ENCODE data around the gene EPS8L2. TPM values are rescaled to one million over a fixed set of nuclear protein-coding genes. Genes with fewer than 3 reads are reported as not detected.

Gene EPS8L2
- total RNA-seq, 3 donors from 2014 or later: 176 to 335 (median 253) TPM

DNA sequence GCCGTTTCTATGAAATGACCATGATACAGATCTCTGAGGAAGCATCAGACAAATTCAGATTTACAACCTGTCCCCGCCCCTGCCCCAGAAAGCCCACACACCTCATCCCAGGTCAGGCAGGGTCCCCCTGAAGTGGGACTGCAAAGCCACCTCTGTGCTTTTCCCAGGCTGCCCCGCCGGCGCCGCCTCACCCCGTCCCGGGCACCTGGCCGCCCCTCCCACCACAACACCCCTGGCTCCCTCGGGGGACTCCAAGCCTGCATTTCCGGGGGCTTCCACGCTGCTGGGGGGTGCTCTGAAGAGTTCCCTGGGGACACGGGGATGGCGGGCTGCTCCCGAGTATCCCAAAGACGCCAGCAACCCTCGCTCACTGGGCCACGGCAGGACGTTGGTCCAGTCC is 45.8 kb upstream of the EPS8L2 start:
- intact Hi-C loops (cut with DNase I, micrococcal nuclease): loop anchor here (5.0 to 10.0 kb wide), 2 partner anchors 65 to 67 kb away; no protein-coding TSS in a partner anchor
- H3K4me3 ChIP-seq: no peak overlapping the region
- ATAC-seq: no peak
- TF ChIP-seq, protein P1, sequence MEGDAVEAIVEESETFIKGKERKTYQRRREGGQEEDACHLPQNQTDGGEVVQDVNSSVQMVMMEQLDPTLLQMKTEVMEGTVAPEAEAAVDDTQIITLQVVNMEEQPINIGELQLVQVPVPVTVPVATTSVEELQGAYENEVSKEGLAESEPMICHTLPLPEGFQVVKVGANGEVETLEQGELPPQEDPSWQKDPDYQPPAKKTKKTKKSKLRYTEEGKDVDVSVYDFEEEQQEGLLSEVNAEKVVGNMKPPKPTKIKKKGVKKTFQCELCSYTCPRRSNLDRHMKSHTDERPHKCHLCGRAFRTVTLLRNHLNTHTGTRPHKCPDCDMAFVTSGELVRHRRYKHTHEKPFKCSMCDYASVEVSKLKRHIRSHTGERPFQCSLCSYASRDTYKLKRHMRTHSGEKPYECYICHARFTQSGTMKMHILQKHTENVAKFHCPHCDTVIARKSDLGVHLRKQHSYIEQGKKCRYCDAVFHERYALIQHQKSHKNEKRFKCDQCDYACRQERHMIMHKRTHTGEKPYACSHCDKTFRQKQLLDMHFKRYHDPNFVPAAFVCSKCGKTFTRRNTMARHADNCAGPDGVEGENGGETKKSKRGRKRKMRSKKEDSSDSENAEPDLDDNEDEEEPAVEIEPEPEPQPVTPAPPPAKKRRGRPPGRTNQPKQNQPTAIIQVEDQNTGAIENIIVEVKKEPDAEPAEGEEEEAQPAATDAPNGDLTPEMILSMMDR (IDR thresholded peaks at IDR 0.05): no peak
- H3K36me3 ChIP-seq (ENCODE audit: low read depth): no peaks in the 10 kb centered on the region
- DNase-seq: peak in 1 of 3 donors; percentile 46
- H3K4me1 ChIP-seq (ENCODE audit: low read depth): no peaks in the 10 kb centered on the region
- H3K9me3 ChIP-seq: no peaks in the 10 kb centered on the region

- no peak for ATAC-seq
- Histone ChIP-seq H3K36me3 (ENCODE audit: low read depth) (no peaks in the 10 kb centered on the region), H3K9me3 (no peaks in the 10 kb centered on the region), H3K4me3 (no peak overlapping the region), H3K4me1 (ENCODE audit: low read depth) (no peaks in the 10 kb centered on the region)
- no peak for DNase-seq
- intact Hi-C loops (cut with DNase I, micrococcal nuclease): loop anchor here (5.0 to 10.0 kb wide), 2 partner anchors 64 to 66 kb away; no protein-coding TSS in a partner anchor
- TF ChIP-seq, protein P1 (IDR thresholded peaks at IDR 0.05): no peak
These were observed 45.2 kb upstream of the EPS8L2 start for GRCh38 chr11:660681-661444.

DNA sequence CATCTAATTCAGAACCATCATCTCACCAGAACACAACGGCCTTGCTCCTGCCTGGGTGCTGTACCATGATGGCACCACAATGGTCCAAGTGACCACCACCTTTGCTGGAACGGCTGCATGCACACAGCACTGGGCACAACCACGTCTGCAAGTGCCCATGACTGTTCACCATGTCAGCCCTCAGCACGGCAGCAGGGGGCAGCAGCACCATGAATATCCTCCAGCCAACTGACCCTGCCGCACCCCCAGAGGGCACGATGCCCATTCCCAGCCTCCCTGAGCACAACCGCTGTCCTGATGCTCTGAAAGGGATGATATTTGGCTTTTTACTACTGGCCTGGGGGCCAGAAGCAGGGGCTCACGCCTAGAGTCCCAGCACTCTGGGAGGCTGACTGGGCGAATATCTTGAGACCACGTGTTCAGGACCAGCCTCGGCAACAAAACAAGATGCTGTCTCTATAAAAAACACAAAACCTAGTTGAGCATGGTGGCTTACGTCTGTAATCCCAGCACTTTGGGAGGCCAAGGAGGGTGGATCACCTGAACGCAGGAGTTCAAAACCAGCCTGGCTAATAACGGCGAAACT is 43.2 kb upstream of the EPS8L2 start:
- Histone ChIP-seq H3K9me3 (no peaks in the 10 kb centered on the region), H3K36me3 (ENCODE audit: low read depth) (no peaks in the 10 kb centered on the region), H3K4me1 (ENCODE audit: low read depth) (no peaks in the 10 kb centered on the region), H3K4me3 (no peak overlapping the region)
- DNase-seq: peak; percentile 72 to 86 (median 83)
- TF ChIP-seq, protein P1 (IDR thresholded peaks at IDR 0.05): peak; percentile 66
- ATAC-seq: peak; percentile 94
- intact Hi-C loops (cut with DNase I, micrococcal nuclease): loop anchor here (5.0 to 10.0 kb wide), 2 partner anchors 62 to 65 kb away; no protein-coding TSS in a partner anchor

DNA sequence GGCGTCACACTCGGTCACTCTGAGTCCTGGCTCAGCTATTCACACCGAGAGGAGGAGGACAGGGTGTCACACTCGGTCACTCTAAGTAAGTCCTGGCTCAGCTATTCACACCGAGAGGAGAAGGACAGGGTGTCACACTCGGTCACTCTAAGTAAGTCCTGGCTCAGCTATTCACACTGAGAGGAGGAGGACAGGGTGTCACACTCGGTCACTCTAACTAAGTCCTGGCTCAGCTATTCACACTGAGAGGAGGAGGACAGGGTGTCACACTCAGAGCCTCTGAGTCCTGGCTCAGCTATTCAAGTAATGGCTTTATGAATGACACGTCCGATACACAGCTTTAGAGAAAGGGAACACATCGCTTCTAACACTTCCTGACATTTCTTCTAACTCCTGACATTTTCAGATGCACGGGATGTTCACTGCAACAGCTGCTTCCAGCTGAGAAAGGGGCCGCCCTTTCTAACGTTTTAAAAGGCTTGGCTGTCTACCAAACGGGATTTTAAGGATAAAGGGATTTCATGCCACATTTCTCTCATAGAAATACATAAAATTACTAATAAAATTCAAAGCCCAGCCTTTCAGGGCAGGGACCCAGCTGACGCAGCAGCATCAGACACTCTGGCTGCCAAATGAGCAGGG is 40.8 kb upstream of the EPS8L2 start:
- DNase-seq (no peak), ATAC-seq (no peak)
- no peaks in the 10 kb centered on the region for H3K4me1 ChIP-seq (ENCODE audit: low read depth)
- no peaks in the 10 kb centered on the region for H3K9me3 ChIP-seq
- intact Hi-C loops (cut with DNase I, micrococcal nuclease): loop anchor here in 1 of 2 donors (10.0 kb wide), 1 partner anchor 60 kb away; no protein-coding TSS in a partner anchor
- TF ChIP-seq, protein P1 (IDR thresholded peaks at IDR 0.05): no peak
- H3K4me3 ChIP-seq: no peak overlapping the region
- H3K36me3 ChIP-seq (ENCODE audit: low read depth): no peaks in the 10 kb centered on the region

DNA sequence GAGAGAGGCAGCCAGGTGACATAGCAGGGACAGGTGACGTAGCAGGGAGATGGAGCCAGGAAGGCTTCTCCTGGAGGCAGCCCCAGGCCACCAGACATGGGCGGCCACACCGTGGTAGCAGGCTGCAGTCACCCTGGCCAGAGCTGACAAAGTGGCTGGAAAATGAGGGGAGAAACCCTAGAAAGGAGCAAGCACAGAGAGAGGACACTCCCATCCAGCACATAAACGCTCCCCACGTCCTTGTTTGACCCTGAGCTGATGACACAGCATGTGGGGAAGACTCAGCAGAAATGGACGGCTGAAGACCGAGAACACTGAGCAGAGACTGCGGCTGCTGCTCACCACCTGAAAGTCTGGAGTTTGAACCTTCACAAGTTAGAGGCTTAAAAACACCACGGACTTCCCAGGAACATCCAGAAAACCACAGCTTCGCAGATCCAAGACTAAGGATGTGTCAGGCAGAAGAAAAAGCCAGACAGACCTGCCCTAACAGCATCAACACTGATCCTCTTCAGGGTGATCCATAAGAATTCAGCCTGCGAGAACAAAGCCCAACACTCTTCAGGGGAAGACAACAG is 40.2 kb upstream of the EPS8L2 start:
- peak in 1 of 3 donors; percentile 47 for DNase-seq
- peak; percentile 40 for ATAC-seq
- no peaks in the 10 kb centered on the region for H3K4me1 ChIP-seq (ENCODE audit: low read depth)
- TF ChIP-seq, protein P1 (IDR thresholded peaks at IDR 0.05): no peak
- intact Hi-C loops (cut with DNase I, micrococcal nuclease): loop anchor here in 1 of 2 donors (10.0 kb wide), 1 partner anchor 59 kb away; no protein-coding TSS in a partner anchor
- no peaks in the 10 kb centered on the region for H3K9me3 ChIP-seq
- H3K4me3 ChIP-seq: no peak overlapping the region
- no peaks in the 10 kb centered on the region for H3K36me3 ChIP-seq (ENCODE audit: low read depth)
